HepG2 (cell line): Measurements from ENCODE around the gene TRERF1. TPM values are rescaled to one million over a fixed set of nuclear protein-coding genes. Genes with fewer than 3 reads are reported as not detected.

Source experiments
- ATAC-seq: fragments of 200-7000 bp; cut with Tn5 transposase; 3 replicates; pipeline ENCODE4 v1.9.1; 2020; ENCODE audit warnings: mild to moderate bottlenecking, moderate library complexity
- BruUV-seq: library from RNA; stranded (reverse); fragments of 400-500 nt; replicated peaks from 2 replicates; lab custom pipeline; 2021; lab: Mats Ljungman, UMichigan
- CTCF ChIA-PET: fragments of 300-600 bp; formaldehyde crosslinking; extraction: SDS; loops from one replicate; lab custom pipeline; 2021; ENCODE audit warnings: low total read pairs, inconsistent platforms, low intra/inter-chr PET ratio; lab: Yijun Ruan, JAX
- POLR2A ChIA-PET: fragments of 350-600 bp; sonication (Branson Sonifier 250); formaldehyde crosslinking; loops from one replicate; lab custom pipeline; 2020; ENCODE audit warnings: antibody characterized with exemption, inconsistent platforms; lab: Yijun Ruan, JAX
- DNase-seq: peaks from one replicate; pipeline ENCODE4 v3.0.0-alpha.2; 2015; ENCODE audit warnings: low spot score
- FAIRE-seq: peaks from 3 replicates; lab custom pipeline; 2011; peaks lifted over from hg19 to GRCh38; lab: Jason Lieb, UNC
- H2AFZ ChIP-seq: one replicate; pipeline ENCODE4 v1.6.1; 2011; ENCODE audit warnings: low read length, inconsistent platforms
- H3K27ac ChIP-seq: fragments of 300-600 bp; 3 replicates; pipeline ENCODE4 v1.8.0; 2011; ENCODE audit warnings: mixed run types, mild to moderate bottlenecking, mixed read lengths, low read length, inconsistent platforms; ENCODE audit not compliant: insufficient read depth; ENCODE audit errors: extremely low read length
- H3K27me3 ChIP-seq, 2 experiments: fragments of 200-600 bp in 1 of 2; 2 replicates in 1 of 2; 3 replicates in 1 of 2; pipeline versions ENCODE4 v1.6.0 to v1.8.0; 2011; ENCODE audit warnings: low read length in 2 of 2, mild to moderate bottlenecking in 2 of 2, moderate library complexity in 2 of 2, inconsistent platforms in 1 of 2; ENCODE audit not compliant: insufficient read depth in 2 of 2, control insufficient read depth in 1 of 2
- H3K36me3 ChIP-seq, 2 experiments: fragments of 200-600 bp in 1 of 2; replicated peaks in 1 of 2; 2 replicates in 1 of 2; 3 replicates in 1 of 2; pipeline versions ENCODE4 v1.5.1 to v1.8.0; 2011; ENCODE audit warnings: low read length in 2 of 2, inconsistent platforms in 1 of 2; ENCODE audit not compliant: insufficient read depth in 2 of 2, control insufficient read depth in 1 of 2
- H3K4me1 ChIP-seq: 2 replicates; pipeline ENCODE4 v1.5.1; 2012; ENCODE audit warnings: low read length, inconsistent platforms; ENCODE audit not compliant: insufficient read depth
- H3K4me2 ChIP-seq: 2 replicates; pipeline ENCODE4 v1.6.0; 2011; ENCODE audit warnings: low read depth, low read length, inconsistent platforms
- H3K4me3 ChIP-seq, 3 experiments: fragments of 200-600 bp in 1 of 3; sonication (generic), shearing (Covaris generic) in 1 of 3; replicated peaks in 1 of 3; 2 replicates each; pipeline ENCODE4 v1.5.1; 2011 to 2016; ENCODE audit warnings: low read length in 3 of 3, inconsistent platforms in 2 of 3, low read depth in 2 of 3, mild to moderate bottlenecking in 2 of 3, control low read depth in 1 of 3, mixed read lengths in 1 of 3; ENCODE audit not compliant: insufficient read depth in 1 of 3
- H3K79me2 ChIP-seq: one replicate; pipeline ENCODE4 v1.6.1; 2011; ENCODE audit warnings: low read length, inconsistent platforms; ENCODE audit not compliant: insufficient read depth
- H3K9ac ChIP-seq: 2 replicates; pipeline ENCODE4 v1.6.0; 2011; ENCODE audit warnings: mild to moderate bottlenecking, low read depth, low read length, inconsistent platforms; ENCODE audit not compliant: insufficient read depth
- H3K9me3 ChIP-seq: 2 replicates; pipeline ENCODE4 v1.5.1; 2012; ENCODE audit warnings: mild to moderate bottlenecking, low read length
- H4K20me1 ChIP-seq: 2 replicates; pipeline ENCODE4 v1.6.0; 2011; ENCODE audit warnings: inconsistent platforms, mild to moderate bottlenecking, low read length, moderate library complexity; ENCODE audit not compliant: insufficient read depth
- BCL3 ChIP-seq: sonication (generic); formaldehyde crosslinking; IDR thresholded peaks from 2 replicates; pipeline ENCODE4 v1.5.1; 2020; ENCODE audit warnings: mild to moderate bottlenecking, missing genetic modification reagents, moderate library complexity
- DDIT3 ChIP-seq: sonication (generic); formaldehyde crosslinking; IDR thresholded peaks from 2 replicates; pipeline ENCODE4 v1.4.0; 2020; ENCODE audit warnings: mild to moderate bottlenecking, missing genetic modification reagents
- EZH2 ChIP-seq: conservative IDR thresholded peaks from 2 replicates; pipeline ENCODE4 v1.6.1; 2012; ENCODE audit warnings: mild to moderate bottlenecking, low read depth, low read length, moderate library complexity
- GLI4 ChIP-seq: sonication (generic); formaldehyde crosslinking; IDR thresholded peaks from 2 replicates; pipeline ENCODE4 v1.5.1; 2020; ENCODE audit warnings: missing genetic modification reagents, mild to moderate bottlenecking, moderate library complexity, borderline replicate concordance
- IRF9 ChIP-seq: sonication (generic); formaldehyde crosslinking; IDR thresholded peaks from 2 replicates; pipeline ENCODE4 v1.8.0; 2022; ENCODE audit warnings: missing genetic modification reagents, mild to moderate bottlenecking, borderline replicate concordance
- MIER2 ChIP-seq: IDR thresholded peaks from 2 replicates; pipeline ENCODE4 v1.6.1; 2016; ENCODE audit warnings: missing biosample characterization, missing genetic modification reagents
- MXI1 ChIP-seq: IDR thresholded peaks from 3 replicates; pipeline ENCODE4 v1.6.1; 2012; ENCODE audit warnings: low read depth, low read length, inconsistent platforms, borderline replicate concordance
- PHF8 ChIP-seq: sonication (generic); formaldehyde crosslinking; IDR thresholded peaks from 2 replicates; pipeline ENCODE4 v1.5.0; 2020; ENCODE audit warnings: missing genetic modification reagents
- SNAI1 ChIP-seq: sonication (generic); formaldehyde crosslinking; IDR thresholded peaks from 2 replicates; pipeline ENCODE4 v1.5.0; 2020; ENCODE audit warnings: mild to moderate bottlenecking, missing genetic modification reagents, borderline replicate concordance
- SPEN ChIP-seq: sonication (generic); formaldehyde crosslinking; IDR thresholded peaks from 2 replicates; pipeline ENCODE4 v1.5.1; 2020; ENCODE audit warnings: low read depth, mild to moderate bottlenecking, missing genetic modification reagents
- ZBTB7A ChIP-seq: sonication (generic); formaldehyde crosslinking; IDR thresholded peaks from 2 replicates; pipeline ENCODE4 v1.8.0; 2022; ENCODE audit warnings: mild to moderate bottlenecking, missing genetic modification reagents
- ZGPAT ChIP-seq: IDR thresholded peaks from 2 replicates; pipeline ENCODE4 v1.6.1; 2016; ENCODE audit warnings: mild to moderate bottlenecking
- ZNF160 ChIP-seq: sonication (generic); formaldehyde crosslinking; IDR thresholded peaks from 2 replicates; pipeline ENCODE4 v1.8.0; 2022; ENCODE audit warnings: mild to moderate bottlenecking, inconsistent platforms, missing genetic modification reagents
- ZNF383 ChIP-seq: sonication (generic); formaldehyde crosslinking; IDR thresholded peaks from 2 replicates; pipeline ENCODE4 v1.4.0; 2020; ENCODE audit warnings: missing genetic modification reagents, mild to moderate bottlenecking, borderline replicate concordance
- ZNF75D ChIP-seq: sonication (generic); formaldehyde crosslinking; IDR thresholded peaks from 2 replicates; pipeline ENCODE4 v1.8.1; 2023; ENCODE audit warnings: missing genetic modification reagents, mild to moderate bottlenecking, borderline replicate concordance
- ZNF788 ChIP-seq: sonication (generic); formaldehyde crosslinking; IDR thresholded peaks from 2 replicates; pipeline ENCODE4 v1.5.0; 2020; ENCODE audit warnings: mild to moderate bottlenecking, missing genetic modification reagents, borderline replicate concordance
- WGBS: methylation state at CpG from one replicate; pipeline ENCODE4 v1.1.6; 2017; ENCODE audit warnings: low lambda C conversion rate; 5-methylcytosine and 5-hydroxymethylcytosine counted together
- in situ Hi-C: cut with HindIII; loops from 2 replicates; pipeline ENCODE4 v1.10.0; 2017; ENCODE audit warnings: low pct_unique_long_range_greater_than_20kb; ENCODE audit not compliant: extremely low pct_ligation_motif_present
- intact Hi-C: fragments of 100-400 bp; cut with micrococcal nuclease; formaldehyde crosslinking; loops from one replicate; pipeline ENCODE4 v1.10.0; 2022; ENCODE audit not compliant: unreplicated experiment
- polyA plus RNA-seq, 8 experiments: library from polyadenylated mRNA; depleted of rRNA in 3 of 8; stranded (reverse) in 7 of 8; unstranded in 1 of 8; fragments of >200 nt; fragmentation: Illumina TruSeq in 4 of 8; extraction: Trizol in 4 of 8; gene quantifications; 2 replicates each; pipeline versions ENCODE4 v1.2.1 to v1.2.3, GENCODE V29; 2011 to 2016; ENCODE audit warnings: low read depth in 4 of 8, missing spikeins in 1 of 8, mixed read lengths in 1 of 8; ENCODE audit not compliant: insufficient read depth in 1 of 8
- total RNA-seq, 5 experiments: library from RNA; depleted of rRNA; stranded (reverse); fragments of >200 nt; fragmentation: Illumina TruSeq; extraction: Trizol; gene quantifications; 2 replicates each; pipeline ENCODE4 v1.2.3, GENCODE V29; 2016; ENCODE audit warnings: low read depth in 1 of 5
- TF ChIP-seq, protein P1 (sequence below): sonication (generic); formaldehyde crosslinking; IDR thresholded peaks from 2 replicates; pipeline ENCODE4 v1.5.1; 2020; ENCODE audit warnings: missing genetic modification reagents, mild to moderate bottlenecking, borderline replicate concordance

Gene TRERF1
- total and polyA plus RNA-seq, 2 of the 13 experiments (the other 11 are each of a cell fraction or from before 2014, with no cell fraction given), result 0.02 TPM; not detected in 1

- Histone ChIP-seq H3K27ac (no peak overlapping the region), H2AFZ (no peak overlapping the region), H3K79me2 (no peaks in the 10 kb centered on the region), H3K4me2 (no peak overlapping the region), H3K4me1 (peaks cover 11% of the 10 kb centered on the region), H3K27me3 (peaks cover 0 to 11% of the 10 kb centered on the region in 2 experiments; a peak in 1 of 5 replicates), H3K9me3 (no peaks in the 10 kb centered on the region), H3K4me3 (no peak overlapping the region), H4K20me1 (no peaks in the 10 kb centered on the region), H3K36me3 (no peaks in the 10 kb centered on the region), H3K9ac (no peak overlapping the region)
- intact Hi-C loops (no loop called here), in situ Hi-C loops (no loop called here)
- ChIA-PET CTCF (no interaction called here), POLR2A (no interaction called here)
- no peak for DNase-seq
- WGBS, result 25% methylated on average over 3 of the region's 3 CpGs
- FAIRE-seq, result no peak
- BruUV-seq, result no TSS peak
- ATAC-seq, result no peak
- TF ChIP-seq DDIT3 (CRISPR knock-in tag) (no peak), GLI4 (CRISPR knock-in tag) (no peak), EZH2 (no peak), SNAI1 (CRISPR knock-in tag) (no peak), SPEN (CRISPR knock-in tag) (no peak), MXI1 (no peak), ZGPAT (CRISPR knock-in tag) (no peak), ZBTB7A (CRISPR knock-in tag) (no peak), ZNF160 (no peak), ZNF383 (CRISPR knock-in tag) (no peak), PHF8 (no peak), MIER2 (CRISPR knock-in tag) (no peak), ZNF75D (CRISPR knock-in tag) (no peak), BCL3 (CRISPR knock-in tag) (no peak), IRF9 (no peak), ZNF788 (CRISPR knock-in tag) (no peak)
- TF ChIP-seq, protein P1, sequence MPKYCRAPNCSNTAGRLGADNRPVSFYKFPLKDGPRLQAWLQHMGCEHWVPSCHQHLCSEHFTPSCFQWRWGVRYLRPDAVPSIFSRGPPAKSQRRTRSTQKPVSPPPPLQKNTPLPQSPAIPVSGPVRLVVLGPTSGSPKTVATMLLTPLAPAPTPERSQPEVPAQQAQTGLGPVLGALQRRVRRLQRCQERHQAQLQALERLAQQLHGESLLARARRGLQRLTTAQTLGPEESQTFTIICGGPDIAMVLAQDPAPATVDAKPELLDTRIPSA (CRISPR knock-in tag), result no peak
Observed at GRCh38 chr6:42249279-42249678, 202.4 kb downstream of the TRERF1 start.
